ENCODE measurements around the gene PHACTR4. TPM values are rescaled to one million over a fixed set of nuclear protein-coding genes. Genes with fewer than 3 reads are reported as not detected.
"Not testable (repeated sequence)": the region's sequence is repeated elsewhere in the genome, so short reads cannot be mapped to it uniquely, and the experiment has no call there.

The PHACTR4 gene
- total and polyA plus RNA-seq, 2 of the 13 experiments (the other 11 are each of a cell fraction or from before 2014, with no cell fraction given), result 13.9 to 17.1 TPM

DNA sequence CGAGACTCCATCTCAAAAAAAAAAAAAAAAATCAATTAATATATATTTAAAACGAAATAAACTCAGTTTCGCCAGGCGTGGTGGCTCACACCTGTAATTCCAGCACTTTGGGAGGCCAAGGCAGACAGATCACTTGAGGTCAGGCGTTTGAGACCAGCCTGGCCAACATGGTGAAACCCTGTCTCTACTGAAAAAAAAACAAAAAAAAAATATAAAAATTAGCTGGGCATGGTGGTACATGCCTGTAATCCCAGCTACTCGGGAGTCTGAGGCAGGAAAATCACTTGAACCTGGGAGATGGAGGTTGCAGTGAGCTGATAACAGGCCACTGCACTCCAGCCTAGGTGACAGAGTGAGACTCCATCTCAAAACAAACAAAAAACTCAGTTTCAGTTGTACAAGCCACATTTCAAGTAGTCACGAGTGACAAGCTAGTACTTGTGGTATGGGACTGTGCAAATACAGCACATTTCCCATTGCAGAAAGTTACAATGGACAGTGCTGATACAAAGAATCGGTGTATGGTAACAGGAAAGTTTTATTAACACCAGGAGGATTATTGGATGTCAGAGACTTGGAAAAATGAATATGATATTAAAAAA lies 172.0 kb downstream of the PHACTR4 start:
- intact Hi-C loops (cut with micrococcal nuclease; ENCODE audit: unreplicated experiment); H3K9ac ChIP-seq (ENCODE audit: insufficient read depth, low read depth, low read length); CTCF ChIA-PET (ENCODE audit: low intra/inter-chr PET ratio, low total read pairs); H3K4me3 ChIP-seq (replicated peaks in 1 of 3; ENCODE audit: insufficient read depth in 1 of 3, low read depth in 2 of 3, low read length in 3 of 3); H3K79me2 ChIP-seq (ENCODE audit: insufficient read depth, low read length); H4K20me1 ChIP-seq (ENCODE audit: insufficient read depth, low read length); H3K4me2 ChIP-seq (ENCODE audit: low read depth, low read length); BruUV-seq (replicated peaks); H2AFZ ChIP-seq (ENCODE audit: low read length); H3K27me3 ChIP-seq (ENCODE audit: control insufficient read depth in 1 of 2, insufficient read depth in 2 of 2, low read length in 2 of 2); in situ Hi-C loops (cut with HindIII; ENCODE audit: extremely low pct_ligation_motif_present, low pct_unique_long_range_greater_than_20kb); H3K9me3 ChIP-seq (ENCODE audit: low read length): not testable (repeated sequence)
- TF ChIP-seq TFE3 (CRISPR knock-in tag; IDR thresholded peaks at IDR 0.05), result peak; percentile 70; the same call in 1 of the 2 replicates
- peak; percentile 51; the same call in 1 of the 2 replicates for TF ChIP-seq POLR2AphosphoS5 (IDR thresholded peaks at IDR 0.05; ENCODE audit: low read depth, low read length)
- TF ChIP-seq RBM22 (optimal IDR thresholded peaks at IDR 0.05; ENCODE audit: low read length), result peak; percentile 42
- WGBS (ENCODE audit: low lambda C conversion rate), result 65% methylated on average over 8 of the region's 8 CpGs
- peak; percentile 55 for FAIRE-seq
- DNase-seq (ENCODE audit: low spot score), result peak; percentile 56
- Histone ChIP-seq H3K36me3 (replicated peaks in 1 of 2; ENCODE audit: control insufficient read depth in 1 of 2, insufficient read depth in 2 of 2, low read length in 2 of 2) (peaks cover 10 to 21% of the 10 kb centered on the region in 2 experiments; a peak in 4 of 5 replicates), H3K4me1 (ENCODE audit: insufficient read depth, low read length) (peaks cover 17% of the 10 kb centered on the region; the same call in 1 of the 2 replicates), H3K27ac (ENCODE audit: extremely low read length, insufficient read depth, low read length) (peak overlapping the region; percentile 18)
- POLR2A ChIA-PET, result interaction anchor here (1.0 to 1.5 kb wide), 5 partner anchors 10 to 41 kb away, joined by 3 to 5 read pairs (median 3); partner anchors contain the start of gene TRNAU1AP
- peak; percentile 13; the same call in 1 of the 3 replicates for ATAC-seq

DNA sequence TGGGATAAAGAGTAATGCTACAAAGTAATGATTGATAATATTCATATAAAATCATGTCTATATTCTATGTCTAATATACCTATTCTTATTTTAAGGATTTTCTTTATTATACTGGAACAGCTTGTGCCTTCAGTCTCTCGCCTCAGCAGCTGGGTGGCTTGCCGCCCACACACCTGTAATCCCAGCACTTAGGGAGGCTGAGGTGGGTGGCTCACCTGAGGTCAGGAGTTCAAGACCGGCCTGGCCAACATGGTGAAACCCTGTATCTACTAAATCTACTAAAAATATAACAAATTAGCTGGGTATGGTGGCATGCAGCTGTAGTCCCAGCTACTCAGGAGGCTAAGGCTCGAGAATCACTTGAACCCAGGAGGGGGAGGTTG lies 175.7 kb downstream of the PHACTR4 start:
- ChIA-PET POLR2A (interaction anchor here (1.1 kb wide), 2 partner anchors 36 to 37 kb away, joined by 3 read pairs; no protein-coding TSS in a partner anchor), CTCF (ENCODE audit: low intra/inter-chr PET ratio, low total read pairs) (no interaction called here)
- intact Hi-C loops (cut with micrococcal nuclease; ENCODE audit: unreplicated experiment), result no loop called here
- no peaks in the 10 kb centered on the region for H3K9me3 ChIP-seq (ENCODE audit: low read length)
- DNase-seq (ENCODE audit: low spot score), result no peak
- peak overlapping the region; percentile 72 for H3K4me2 ChIP-seq (ENCODE audit: low read depth, low read length)
- H3K79me2 ChIP-seq (ENCODE audit: insufficient read depth, low read length), result no peaks in the 10 kb centered on the region
- no peak overlapping the region for H2AFZ ChIP-seq (ENCODE audit: low read length)
- no peak overlapping the region for H3K9ac ChIP-seq (ENCODE audit: insufficient read depth, low read depth, low read length)
- H3K36me3 ChIP-seq (replicated peaks in 1 of 2; ENCODE audit: control insufficient read depth in 1 of 2, insufficient read depth in 2 of 2, low read length in 2 of 2), result no peaks in the 10 kb centered on the region
- no peak overlapping the region for H3K27ac ChIP-seq (ENCODE audit: extremely low read length, insufficient read depth, low read length)
- TF ChIP-seq TMF1 (CRISPR knock-in tag; IDR thresholded peaks at IDR 0.05; ENCODE audit: low read depth), result no peak
- TF ChIP-seq, protein P1, sequence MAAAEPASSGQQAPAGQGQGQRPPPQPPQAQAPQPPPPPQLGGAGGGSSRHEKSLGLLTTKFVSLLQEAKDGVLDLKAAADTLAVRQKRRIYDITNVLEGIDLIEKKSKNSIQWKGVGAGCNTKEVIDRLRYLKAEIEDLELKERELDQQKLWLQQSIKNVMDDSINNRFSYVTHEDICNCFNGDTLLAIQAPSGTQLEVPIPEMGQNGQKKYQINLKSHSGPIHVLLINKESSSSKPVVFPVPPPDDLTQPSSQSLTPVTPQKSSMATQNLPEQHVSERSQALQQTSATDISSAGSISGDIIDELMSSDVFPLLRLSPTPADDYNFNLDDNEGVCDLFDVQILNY (CRISPR knock-in tag; conservative IDR thresholded peaks at IDR 0.05), result no peak
- TF ChIP-seq IKZF1 (IDR thresholded peaks at IDR 0.05), result no peak
- TF ChIP-seq SNRNP70 (IDR thresholded peaks at IDR 0.05; ENCODE audit: low read depth, low read length), result no peak
- TF ChIP-seq, protein P2, sequence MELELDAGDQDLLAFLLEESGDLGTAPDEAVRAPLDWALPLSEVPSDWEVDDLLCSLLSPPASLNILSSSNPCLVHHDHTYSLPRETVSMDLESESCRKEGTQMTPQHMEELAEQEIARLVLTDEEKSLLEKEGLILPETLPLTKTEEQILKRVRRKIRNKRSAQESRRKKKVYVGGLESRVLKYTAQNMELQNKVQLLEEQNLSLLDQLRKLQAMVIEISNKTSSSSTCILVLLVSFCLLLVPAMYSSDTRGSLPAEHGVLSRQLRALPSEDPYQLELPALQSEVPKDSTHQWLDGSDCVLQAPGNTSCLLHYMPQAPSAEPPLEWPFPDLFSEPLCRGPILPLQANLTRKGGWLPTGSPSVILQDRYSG (CRISPR knock-in tag; IDR thresholded peaks at IDR 0.05), result no peak
- no peak for TF ChIP-seq KDM4B (CRISPR knock-in tag; IDR thresholded peaks at IDR 0.05)
- TF ChIP-seq POLR2AphosphoS2 (IDR thresholded peaks at IDR 0.05; ENCODE audit: low read depth, low read length), result no peak
- TF ChIP-seq ZFP36L2 (CRISPR knock-in tag; IDR thresholded peaks at IDR 0.05), result no peak
- no peak for FAIRE-seq
- no peaks in the 10 kb centered on the region for H3K27me3 ChIP-seq (ENCODE audit: control insufficient read depth in 1 of 2, insufficient read depth in 2 of 2, low read length in 2 of 2)
- WGBS (ENCODE audit: low lambda C conversion rate), result 62% methylated on average over 4 of the region's 4 CpGs
- peaks cover 17% of the 10 kb centered on the region; the same call in 1 of the 2 replicates for H3K4me1 ChIP-seq (ENCODE audit: insufficient read depth, low read length)
- in situ Hi-C loops (cut with HindIII; ENCODE audit: extremely low pct_ligation_motif_present, low pct_unique_long_range_greater_than_20kb), result no loop called here
- ATAC-seq, result no peak
- BruUV-seq (replicated peaks), result no TSS peak
- no peak overlapping the region for H3K4me3 ChIP-seq (replicated peaks in 1 of 3; ENCODE audit: insufficient read depth in 1 of 3, low read depth in 2 of 3, low read length in 3 of 3)
- no peaks in the 10 kb centered on the region for H4K20me1 ChIP-seq (ENCODE audit: insufficient read depth, low read length)
